Mesenchymal stem cell (in vitro differentiated cells and primary cell): ENCODE measurements around the gene GSPT2.
"Not testable (repeated sequence)": the region's sequence is repeated elsewhere in the genome, so short reads cannot be mapped to it uniquely, and the experiment has no call there.

ENCODE experiments used
- DNase-seq: peaks from one replicate; pipeline ENCODE4 v3.0.0-alpha.2; 2013
- H2AFZ ChIP-seq: one replicate; pipeline ENCODE4 v1.6.1; 2013; ENCODE audit warnings: low read depth, mild to moderate bottlenecking, control low read depth, inconsistent platforms, low read length, moderate library complexity
- H2AK5ac ChIP-seq: 2 replicates; pipeline ENCODE4 v1.6.1; 2013; ENCODE audit warnings: low read length, moderate library complexity, mild to moderate bottlenecking, inconsistent platforms; ENCODE audit not compliant: severe bottlenecking
- H2BK120ac ChIP-seq: one replicate; pipeline ENCODE4 v1.6.1; 2013; ENCODE audit warnings: low read depth, mild to moderate bottlenecking, inconsistent platforms, low read length, moderate library complexity
- H2BK12ac ChIP-seq, 2 experiments: one replicate each; pipeline ENCODE4 v1.6.1; 2013; ENCODE audit warnings: inconsistent platforms in 2 of 2, low read length in 2 of 2, mild to moderate bottlenecking in 2 of 2, moderate library complexity in 2 of 2, control low read depth in 1 of 2
- H2BK15ac ChIP-seq: one replicate; pipeline ENCODE4 v1.6.1; 2013; ENCODE audit warnings: mild to moderate bottlenecking, low read depth, inconsistent platforms; ENCODE audit not compliant: poor library complexity, severe bottlenecking
- H2BK5ac ChIP-seq: 2 replicates; pipeline ENCODE4 v1.6.1; 2013; ENCODE audit warnings: low read depth, mild to moderate bottlenecking, low read length, control low read depth, inconsistent platforms; ENCODE audit not compliant: poor library complexity, severe bottlenecking
- H3K14ac ChIP-seq, 2 experiments: one replicate each; pipeline ENCODE4 v1.6.1; 2013; ENCODE audit warnings: inconsistent platforms in 2 of 2, low read length in 2 of 2, control low read depth in 1 of 2, mild to moderate bottlenecking in 1 of 2, moderate library complexity in 1 of 2
- H3K18ac ChIP-seq, 2 experiments: one replicate each; pipeline ENCODE4 v1.6.1; 2013; ENCODE audit warnings: inconsistent platforms in 2 of 2, low read length in 2 of 2, control low read depth in 1 of 2, low read depth in 1 of 2, mild to moderate bottlenecking in 1 of 2
- H3K23ac ChIP-seq, 2 experiments: one replicate each; pipeline ENCODE4 v1.6.1; 2013; ENCODE audit warnings: inconsistent platforms in 2 of 2, low read length in 2 of 2, mild to moderate bottlenecking in 2 of 2, moderate library complexity in 2 of 2, control low read depth in 1 of 2
- H3K27ac ChIP-seq: 2 replicates; pipeline ENCODE4 v1.5.1; 2013; ENCODE audit warnings: mild to moderate bottlenecking, moderate library complexity, low read length, control low read depth, inconsistent platforms; ENCODE audit not compliant: poor library complexity, severe bottlenecking
- H3K27me3 ChIP-seq, 2 experiments: 2 replicates each; pipeline versions ENCODE4 v1.6.1 to v1.7.0; 2013; ENCODE audit warnings: low read length in 2 of 2, mild to moderate bottlenecking in 2 of 2, moderate library complexity in 2 of 2, control low read depth in 1 of 2, inconsistent platforms in 1 of 2; ENCODE audit not compliant: control insufficient read depth in 1 of 2, insufficient read depth in 1 of 2
- H3K36me3 ChIP-seq, 2 experiments: 2 replicates each; pipeline versions ENCODE4 v1.6.1 to v1.7.0; 2013; ENCODE audit warnings: low read length in 2 of 2, control low read depth in 1 of 2, inconsistent platforms in 1 of 2, low read depth in 1 of 2, mild to moderate bottlenecking in 1 of 2; ENCODE audit not compliant: insufficient read depth in 2 of 2, control insufficient read depth in 1 of 2
- H3K4ac ChIP-seq, 2 experiments: one replicate each; pipeline ENCODE4 v1.6.1; 2013; ENCODE audit warnings: inconsistent platforms in 2 of 2, low read length in 2 of 2, mild to moderate bottlenecking in 2 of 2, moderate library complexity in 2 of 2, control low read depth in 1 of 2, low read depth in 1 of 2
- H3K4me1 ChIP-seq: 2 replicates; pipeline ENCODE4 v1.6.1; 2013; ENCODE audit warnings: low read depth, low read length, control low read depth; ENCODE audit not compliant: control insufficient read depth, insufficient read depth
- H3K4me2 ChIP-seq: 2 replicates; pipeline ENCODE4 v1.6.1; 2013; ENCODE audit warnings: low read length, mild to moderate bottlenecking, inconsistent platforms; ENCODE audit not compliant: poor library complexity, severe bottlenecking
- H3K4me3 ChIP-seq, 2 experiments: 2 replicates each; pipeline versions ENCODE4 v1.5.1 to v1.7.0; 2013; ENCODE audit warnings: low read length in 2 of 2, mild to moderate bottlenecking in 2 of 2, control low read depth in 1 of 2, low read depth in 1 of 2; ENCODE audit not compliant: insufficient read depth in 1 of 2
- H3K79me1 ChIP-seq: replicated peaks from 2 replicates; pipeline ENCODE4 v1.6.1; 2013; ENCODE audit warnings: mild to moderate bottlenecking, control low read depth, low read length, inconsistent platforms; ENCODE audit not compliant: poor library complexity, severe bottlenecking
- H3K9ac ChIP-seq: 2 replicates; pipeline ENCODE4 v1.7.0; 2013; ENCODE audit warnings: mild to moderate bottlenecking, low read length, moderate library complexity
- H3K9me3 ChIP-seq: 2 replicates; pipeline ENCODE4 v1.7.0; 2013; ENCODE audit warnings: mild to moderate bottlenecking, low read length; ENCODE audit not compliant: control insufficient read depth
- H4K8ac ChIP-seq: one replicate; pipeline ENCODE4 v1.6.1; 2013; ENCODE audit warnings: inconsistent platforms, mild to moderate bottlenecking, low read length, moderate library complexity
- H4K91ac ChIP-seq: one replicate; pipeline ENCODE4 v1.6.1; 2013; ENCODE audit warnings: mild to moderate bottlenecking, low read length, inconsistent platforms
- WGBS: methylation state at CpG from one replicate; pipeline ENCODE4 v1.1.7; 2013; ENCODE audit warnings: mixed read lengths; 5-methylcytosine and 5-hydroxymethylcytosine counted together

Gene GSPT2

DNA sequence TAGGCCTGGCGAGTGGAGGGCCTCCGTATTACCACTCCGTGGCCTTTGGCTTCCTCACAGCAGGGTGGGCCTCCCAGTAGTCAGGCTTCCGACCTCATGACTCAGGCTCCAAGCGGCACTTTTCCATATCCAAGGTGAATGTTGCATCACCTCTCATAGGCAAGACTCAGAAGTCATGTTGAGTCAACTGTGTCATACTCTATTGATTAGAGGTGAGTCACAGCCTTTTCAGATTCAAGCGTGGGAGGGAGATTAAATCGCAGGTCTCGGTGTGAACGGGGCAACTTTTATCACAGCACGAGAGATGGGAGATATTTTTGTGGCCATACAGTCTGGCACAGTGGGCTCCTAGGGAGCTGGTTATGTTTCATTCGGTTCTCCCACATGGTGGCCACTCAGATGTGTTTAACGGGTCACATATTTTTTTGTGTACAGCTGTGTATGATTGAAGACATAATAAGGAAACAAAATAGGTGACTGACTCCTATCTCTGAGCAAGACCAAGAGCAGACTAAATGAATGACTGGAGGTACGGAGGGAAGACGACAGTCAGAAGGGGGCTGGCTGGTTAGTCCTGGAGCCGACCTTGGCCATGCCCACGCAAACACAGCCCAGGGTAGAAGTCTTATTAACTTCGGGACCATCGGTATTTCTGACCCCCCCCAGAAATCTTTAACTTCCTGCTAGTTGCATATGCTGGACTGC is 30.1 kb upstream of the GSPT2 start:
- H2BK12ac ChIP-seq, H3K4me3 ChIP-seq, H3K27me3 ChIP-seq, H3K14ac ChIP-seq, H4K8ac ChIP-seq, H3K23ac ChIP-seq, H2AK5ac ChIP-seq, H3K36me3 ChIP-seq, H3K4ac ChIP-seq, H3K18ac ChIP-seq, DNase-seq, H2BK5ac ChIP-seq, H2AFZ ChIP-seq, H4K91ac ChIP-seq, H3K79me1 ChIP-seq, H3K9me3 ChIP-seq, H3K27ac ChIP-seq, H2BK15ac ChIP-seq, H3K4me1 ChIP-seq, H2BK120ac ChIP-seq, H3K9ac ChIP-seq, H3K4me2 ChIP-seq: not testable (repeated sequence)
- whole genome bisulfite sequencing = no CpG with 5 or more reads among the region's 18 CpGs

DNA sequence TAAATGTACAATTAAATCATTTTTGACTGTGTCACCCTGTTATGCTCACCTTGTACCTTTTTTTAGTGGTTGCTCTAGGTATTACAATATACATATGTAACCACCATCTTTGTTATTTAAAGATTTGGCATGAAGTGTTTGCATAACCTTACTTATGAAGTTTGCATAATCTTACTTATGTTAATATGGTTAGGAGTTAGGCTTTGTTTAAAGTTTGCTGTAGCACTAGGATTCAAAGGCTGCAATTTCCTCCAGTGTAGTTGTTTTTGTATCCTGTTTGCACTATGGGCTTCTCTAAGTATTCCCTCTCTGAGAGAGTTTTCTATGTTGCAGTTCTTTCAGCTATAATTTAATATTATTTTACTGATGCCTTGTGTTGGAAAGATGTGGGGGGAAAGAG is 15.0 kb upstream of the GSPT2 start:
- no peak overlapping the region for H4K8ac ChIP-seq
- H2AFZ ChIP-seq = no peak overlapping the region
- no peak overlapping the region for H3K18ac ChIP-seq
- no peak overlapping the region for H2BK5ac ChIP-seq
- no peaks in the 10 kb centered on the region for H3K36me3 ChIP-seq
- no peak overlapping the region for H4K91ac ChIP-seq
- H3K23ac ChIP-seq = no peak overlapping the region
- H3K9me3 ChIP-seq = no peaks in the 10 kb centered on the region
- no peak overlapping the region for H2BK12ac ChIP-seq
- H2BK15ac ChIP-seq = no peak overlapping the region
- no peak overlapping the region for H3K4me3 ChIP-seq
- no peak overlapping the region for H3K27ac ChIP-seq
- H3K4ac ChIP-seq = no peak overlapping the region
- no peak overlapping the region for H2BK120ac ChIP-seq
- no peak overlapping the region for H3K9ac ChIP-seq
- H3K14ac ChIP-seq = no peak overlapping the region
- H3K4me2 ChIP-seq = no peak overlapping the region
- H3K27me3 ChIP-seq = peaks cover 0 to 35% of the 10 kb centered on the region in 2 experiments
- H2AK5ac ChIP-seq = no peak overlapping the region
- DNase-seq = no peak
- H3K79me1 ChIP-seq = no peaks in the 10 kb centered on the region
- no peaks in the 10 kb centered on the region for H3K4me1 ChIP-seq

DNA sequence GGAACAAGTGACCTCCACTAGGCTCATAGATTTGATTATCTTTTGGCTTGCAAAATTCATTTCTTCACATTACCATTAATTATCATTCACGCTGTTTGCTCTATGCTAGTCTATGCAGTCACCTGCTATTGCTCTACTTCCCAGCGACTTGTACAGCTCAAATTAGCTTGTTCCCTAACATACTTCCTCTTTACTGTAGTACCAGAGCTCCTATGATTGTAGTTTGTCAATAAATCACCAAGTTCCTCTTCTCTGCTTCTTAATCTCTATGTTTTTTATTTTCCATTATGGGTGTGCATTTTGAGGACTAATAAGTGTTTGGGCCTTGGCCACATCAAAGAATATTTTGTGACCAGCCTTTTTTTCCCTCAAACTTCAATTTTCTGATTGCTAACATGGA is 6.2 kb upstream of the GSPT2 start:
- H3K14ac ChIP-seq = no peak overlapping the region
- H2BK120ac ChIP-seq = no peak overlapping the region
- H3K9me3 ChIP-seq = peaks cover 3% of the 10 kb centered on the region
- H3K27me3 ChIP-seq = peaks cover 0 to 71% of the 10 kb centered on the region in 2 experiments
- no peak overlapping the region for H3K23ac ChIP-seq
- no peak overlapping the region for H3K27ac ChIP-seq
- H4K91ac ChIP-seq = no peak overlapping the region
- H4K8ac ChIP-seq = no peak overlapping the region
- no peak overlapping the region for H3K9ac ChIP-seq
- H3K4me3 ChIP-seq = no peak overlapping the region
- no peak overlapping the region for H2AFZ ChIP-seq
- H3K18ac ChIP-seq = no peak overlapping the region
- no peaks in the 10 kb centered on the region for H3K4me1 ChIP-seq
- H2BK5ac ChIP-seq = no peak overlapping the region
- H2BK12ac ChIP-seq = no peak overlapping the region
- H2BK15ac ChIP-seq = no peak overlapping the region
- WGBS = 58% methylated on average over 2 of the region's 2 CpGs
- H2AK5ac ChIP-seq = no peak overlapping the region
- H3K36me3 ChIP-seq = no peaks in the 10 kb centered on the region
- H3K4me2 ChIP-seq = no peak overlapping the region
- H3K4ac ChIP-seq = no peak overlapping the region
- H3K79me1 ChIP-seq = no peaks in the 10 kb centered on the region
- DNase-seq = no peak

DNA sequence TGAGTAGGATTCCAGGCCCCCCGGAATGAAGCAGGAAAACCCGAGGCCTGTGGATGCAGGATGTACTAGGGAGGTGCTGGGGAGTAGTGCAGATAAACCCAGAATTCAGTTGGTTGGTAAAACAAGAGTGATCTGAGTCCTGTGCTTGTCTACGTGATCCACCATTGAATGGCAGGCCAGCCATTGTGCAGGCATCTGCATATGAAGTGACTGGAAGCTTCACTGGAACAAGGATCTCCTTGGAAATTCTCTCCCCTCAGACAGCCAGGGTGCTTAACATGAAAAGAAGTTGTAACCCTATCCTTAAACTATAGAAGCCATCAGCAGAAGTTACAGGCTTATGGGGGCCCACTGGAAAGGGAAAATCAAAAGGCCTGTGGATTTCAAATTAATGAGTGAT is 656 bp upstream of the GSPT2 start:
- H2BK5ac ChIP-seq = no peak overlapping the region
- H3K79me1 ChIP-seq = peaks cover 3% of the 10 kb centered on the region
- 89% methylated on average over 3 of the region's 3 CpGs for WGBS
- peaks cover 0 to 5% of the 10 kb centered on the region in 2 experiments for H3K36me3 ChIP-seq
- H4K91ac ChIP-seq = no peak overlapping the region
- DNase-seq = no peak
- H3K18ac ChIP-seq = no peak overlapping the region
- H2BK12ac ChIP-seq = no peak overlapping the region
- H3K9ac ChIP-seq = peak overlapping the region; percentile 90
- peak overlapping the region in 1 of 2 experiments; percentile 84 for H3K4me3 ChIP-seq
- H3K4me2 ChIP-seq = no peak overlapping the region
- no peak overlapping the region for H3K27ac ChIP-seq
- no peaks in the 10 kb centered on the region for H3K4me1 ChIP-seq
- H2AFZ ChIP-seq = no peak overlapping the region
- no peak overlapping the region for H3K14ac ChIP-seq
- no peak overlapping the region for H2BK120ac ChIP-seq
- no peak overlapping the region for H2BK15ac ChIP-seq
- no peak overlapping the region for H2AK5ac ChIP-seq
- no peak overlapping the region for H3K23ac ChIP-seq
- H3K9me3 ChIP-seq = peaks cover 3% of the 10 kb centered on the region
- H3K27me3 ChIP-seq = peaks cover 0 to 24% of the 10 kb centered on the region in 2 experiments
- peak overlapping the region; percentile 87 for H4K8ac ChIP-seq
- no peak overlapping the region for H3K4ac ChIP-seq
